GM21786 (cell line): ENCODE data around the gene KLHL20.
A peak's percentile ranks its signal among the peaks of the same experiment; 100 is the strongest.
"Not testable (repeated sequence)": the region's sequence is repeated elsewhere in the genome, so short reads cannot be mapped to it uniquely, and the experiment has no call there.

Source experiments
- ATAC-seq: cut with Tn5 transposase; IDR thresholded peaks from one replicate; pipeline ENCODE4 v1.9.1; 2021; ENCODE audit not compliant: unreplicated experiment

The KLHL20 gene, protein sequence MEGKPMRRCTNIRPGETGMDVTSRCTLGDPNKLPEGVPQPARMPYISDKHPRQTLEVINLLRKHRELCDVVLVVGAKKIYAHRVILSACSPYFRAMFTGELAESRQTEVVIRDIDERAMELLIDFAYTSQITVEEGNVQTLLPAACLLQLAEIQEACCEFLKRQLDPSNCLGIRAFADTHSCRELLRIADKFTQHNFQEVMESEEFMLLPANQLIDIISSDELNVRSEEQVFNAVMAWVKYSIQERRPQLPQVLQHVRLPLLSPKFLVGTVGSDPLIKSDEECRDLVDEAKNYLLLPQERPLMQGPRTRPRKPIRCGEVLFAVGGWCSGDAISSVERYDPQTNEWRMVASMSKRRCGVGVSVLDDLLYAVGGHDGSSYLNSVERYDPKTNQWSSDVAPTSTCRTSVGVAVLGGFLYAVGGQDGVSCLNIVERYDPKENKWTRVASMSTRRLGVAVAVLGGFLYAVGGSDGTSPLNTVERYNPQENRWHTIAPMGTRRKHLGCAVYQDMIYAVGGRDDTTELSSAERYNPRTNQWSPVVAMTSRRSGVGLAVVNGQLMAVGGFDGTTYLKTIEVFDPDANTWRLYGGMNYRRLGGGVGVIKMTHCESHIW

GRCh38 chr1:173714759-173715537, at the start of gene KLHL20:
KLHL20 (plus strand) TSS chr1:173714981; CDS start chr1:173716044, 1,063 bp downstream.
- ATAC-seq = peak; percentile 97

DNA sequence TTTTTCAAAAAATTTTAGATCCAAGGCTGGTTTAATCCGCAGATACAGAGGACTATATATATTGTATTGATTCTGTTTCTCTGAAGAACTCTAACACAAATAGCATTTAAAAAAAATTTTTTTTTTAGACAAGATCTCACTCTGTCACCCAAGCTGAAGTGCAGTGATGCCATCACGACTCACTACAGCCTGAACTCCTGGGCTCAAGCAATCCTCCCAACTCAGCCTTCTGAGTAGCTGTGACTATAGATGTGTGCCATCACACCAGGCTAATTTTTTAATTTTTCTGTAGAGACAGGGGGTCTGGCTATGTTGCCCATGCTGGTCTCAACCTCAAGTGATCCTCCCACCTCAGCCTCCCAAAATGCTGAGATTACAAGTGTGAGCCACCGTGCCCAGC, 48.1 kb upstream of the KLHL20 start:
- no peak for ATAC-seq

DNA sequence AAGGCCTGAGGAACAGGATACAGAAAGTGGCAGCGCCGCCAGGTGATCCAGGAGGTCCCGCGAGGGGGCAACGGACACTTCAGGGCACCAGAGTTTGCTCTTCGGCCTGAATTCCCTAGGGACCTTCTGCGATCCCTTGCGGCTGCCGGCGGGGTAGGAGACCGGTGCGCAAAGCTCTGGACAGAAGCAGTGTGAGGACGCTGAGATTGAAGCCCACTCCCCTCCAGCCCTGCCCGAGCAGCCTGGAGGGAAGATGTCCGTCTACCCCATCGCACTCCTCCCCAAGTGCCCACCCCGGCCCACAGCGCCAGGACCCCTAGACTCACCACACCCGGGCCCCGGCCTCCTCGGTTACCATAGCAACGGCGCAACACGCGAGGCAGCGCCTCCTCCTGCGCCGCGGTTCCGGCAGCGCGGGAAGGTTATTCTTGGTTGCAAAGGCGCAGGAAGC, 45.3 kb upstream of the KLHL20 start, which contains the start of gene ANKRD45:
TSS of gene ANKRD45 (minus strand) at position 361 of the 451 bp plus-strand sequence. CDS start 10,433 bp downstream, outside the sequence.
- ATAC-seq = no peak

- not testable (repeated sequence) for ATAC-seq
These were observed 40.3 kb upstream of the KLHL20 start for GRCh38 chr1:173674496-173674895.

DNA sequence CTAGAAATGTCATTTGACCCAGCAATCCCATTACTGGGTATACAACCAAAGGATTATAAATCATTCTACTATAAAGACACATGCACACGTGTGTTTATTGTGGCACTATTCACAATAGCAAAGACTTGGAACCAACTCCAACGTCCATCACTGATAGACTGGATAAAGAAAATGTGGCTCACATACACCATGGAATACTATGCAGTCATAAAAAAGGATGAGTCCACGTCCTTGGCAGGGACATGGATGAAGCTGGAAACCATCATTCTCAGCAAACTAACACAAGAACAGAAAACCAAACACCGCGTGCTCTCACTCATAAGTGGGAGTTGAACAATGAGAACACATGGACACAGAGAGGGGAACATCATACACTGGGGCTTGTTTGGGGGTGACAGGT, 34.6 kb upstream of the KLHL20 start:
- not testable (repeated sequence) for ATAC-seq

- no peak for ATAC-seq
These were observed 32.6 kb upstream of the KLHL20 start for GRCh38 chr1:173682184-173682583.

GRCh38 chr1:173683838-173684237, 30.9 kb upstream of the KLHL20 start:
- not testable (repeated sequence) for ATAC-seq

DNA sequence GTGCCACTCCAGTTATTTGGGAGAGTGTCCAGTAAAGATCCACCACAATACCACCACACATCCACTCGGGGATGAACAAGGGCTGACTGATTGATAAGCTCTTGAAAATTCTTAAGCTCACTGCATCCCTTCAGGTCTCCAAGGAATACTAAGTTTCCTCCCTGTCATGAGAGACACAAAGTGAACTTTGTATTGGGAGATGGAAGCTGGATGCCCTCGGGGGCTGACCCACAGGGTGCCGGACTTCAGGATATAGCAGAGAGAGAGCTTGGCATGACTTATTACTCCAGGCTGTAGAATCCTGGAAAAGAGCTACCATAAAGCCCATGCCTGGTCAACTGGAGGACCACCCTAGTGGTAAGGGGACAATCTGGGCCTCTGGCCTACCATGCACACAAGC, 29.7 kb upstream of the KLHL20 start:
- ATAC-seq = not testable (repeated sequence)

DNA sequence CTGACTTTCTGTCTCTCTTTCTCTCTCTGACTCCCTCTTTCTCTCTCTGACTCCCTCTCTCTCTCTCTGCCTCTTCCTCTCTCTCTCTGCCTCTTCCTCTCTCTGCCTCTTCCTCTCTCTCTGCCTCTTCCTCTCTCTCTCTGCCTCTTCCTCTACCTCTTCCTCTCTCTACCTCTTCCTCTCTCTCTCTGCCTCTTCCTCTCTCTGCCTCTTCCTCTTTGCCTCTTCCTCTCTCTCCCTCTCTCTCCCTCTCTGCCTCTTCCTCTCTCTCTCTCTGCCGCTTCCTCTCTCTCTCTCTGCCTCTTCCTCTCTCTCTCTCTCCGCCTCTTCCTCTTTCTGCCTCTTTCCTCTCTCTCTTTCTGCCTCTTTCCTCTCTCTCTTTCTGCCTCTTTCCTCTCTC, 26.5 kb upstream of the KLHL20 start:
- ATAC-seq = no peak

GRCh38 chr1:173693238-173693637, 21.5 kb upstream of the KLHL20 start:
- no peak for ATAC-seq

DNA sequence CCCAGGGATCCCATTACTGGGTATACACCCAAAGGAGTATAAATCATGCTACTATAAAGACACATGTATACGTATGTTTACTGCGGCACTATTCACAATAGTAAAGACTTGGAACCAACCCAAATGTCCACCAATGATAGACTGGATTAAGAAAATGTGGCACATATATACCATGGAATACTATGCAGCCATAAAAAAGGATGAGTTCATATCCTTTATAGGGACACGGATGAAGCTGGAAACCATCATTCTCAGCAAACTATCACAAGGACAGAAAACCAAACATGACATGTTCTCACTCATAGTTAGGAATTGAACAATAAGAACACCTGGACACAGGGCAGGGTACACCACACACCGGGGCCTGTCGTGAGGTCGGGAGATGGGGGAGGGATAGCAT, 13.5 kb upstream of the KLHL20 start:
- not testable (repeated sequence) for ATAC-seq

DNA sequence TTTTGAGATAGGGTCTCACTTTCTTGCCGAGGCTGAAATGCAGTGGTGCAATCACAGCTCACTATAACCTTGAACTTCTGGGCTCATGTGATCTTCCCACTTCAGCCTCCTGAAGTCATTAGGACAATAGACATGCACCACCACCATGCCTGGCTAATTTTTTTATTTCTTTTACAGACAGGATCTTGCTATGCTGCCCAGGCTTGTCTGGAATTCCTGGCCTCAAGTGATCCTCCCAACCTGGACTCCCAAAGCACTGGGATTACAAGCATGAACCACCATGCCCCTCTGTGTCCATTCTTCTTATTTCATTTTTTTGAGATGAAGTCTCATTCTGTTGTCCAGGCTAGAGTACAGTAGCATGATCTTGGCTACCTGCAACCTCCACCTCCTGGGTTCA, 12.0 kb upstream of the KLHL20 start:
- no peak for ATAC-seq

- no peak for ATAC-seq
These were observed 9.7 kb upstream of the KLHL20 start for GRCh38 chr1:173705117-173705516.

DNA sequence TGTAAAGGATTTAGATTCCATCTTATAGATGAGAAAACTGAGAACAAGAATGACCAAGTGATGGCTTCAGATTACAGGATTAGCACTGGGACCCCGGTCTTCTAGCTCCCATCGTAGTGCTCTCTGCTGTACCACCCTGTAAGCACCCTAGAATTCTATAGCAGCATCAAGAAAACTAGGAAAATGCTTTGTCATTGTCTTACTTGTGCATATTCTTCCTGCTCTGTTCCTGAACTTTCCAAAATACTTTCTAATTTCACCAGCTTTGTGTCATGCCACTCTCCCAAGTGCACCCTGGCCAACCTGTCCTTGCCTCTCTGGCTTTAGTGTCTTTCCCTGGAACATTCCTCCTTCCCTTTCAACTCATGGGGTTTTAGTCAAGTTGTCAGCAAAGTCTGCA, 6.0 kb upstream of the KLHL20 start:
- ATAC-seq = no peak

- ATAC-seq = no peak
These were observed 381 bp upstream of the KLHL20 start for GRCh38 chr1:173714441-173714758.

DNA sequence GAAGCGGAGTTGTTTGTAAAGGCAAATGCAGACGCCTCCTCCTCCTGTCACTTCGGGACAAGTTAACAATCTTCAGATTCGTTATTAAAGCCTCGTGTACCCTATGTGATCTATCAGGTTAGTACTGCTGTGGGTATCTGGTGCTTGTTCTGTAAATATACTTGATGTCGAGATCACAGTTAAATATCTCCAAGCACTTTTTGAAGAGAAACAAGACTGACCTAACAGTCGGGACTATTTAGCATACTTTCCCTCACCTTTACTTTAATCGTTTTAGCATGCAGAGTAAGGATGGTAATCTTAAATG, 710 bp downstream of the KLHL20 start:
- no peak for ATAC-seq

DNA sequence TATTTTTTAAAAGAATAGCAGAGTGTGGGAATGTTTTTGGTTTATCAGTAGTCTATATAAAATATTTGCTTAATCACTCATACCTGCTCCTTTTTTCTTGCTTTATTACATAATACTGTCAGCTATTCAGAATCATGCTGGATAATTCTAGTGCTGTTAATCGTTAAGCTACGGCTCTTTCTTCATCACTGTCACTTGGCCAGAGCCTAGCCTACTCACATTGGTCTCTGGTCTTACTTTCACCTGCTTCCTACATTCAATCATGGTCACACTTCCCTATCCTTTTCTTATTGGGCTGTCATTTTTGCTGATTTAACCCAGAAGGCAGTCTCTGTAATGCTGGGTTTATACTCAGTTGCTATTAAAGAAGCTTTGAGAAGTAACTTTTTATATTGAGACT, 2.5 kb downstream of the KLHL20 start:
- ATAC-seq = no peak

GRCh38 chr1:173731331-173731730, 16.6 kb downstream of the KLHL20 start:
- not testable (repeated sequence) for ATAC-seq

GRCh38 chr1:173733912-173734311, 19.1 kb downstream of the KLHL20 start:
- no peak for ATAC-seq

DNA sequence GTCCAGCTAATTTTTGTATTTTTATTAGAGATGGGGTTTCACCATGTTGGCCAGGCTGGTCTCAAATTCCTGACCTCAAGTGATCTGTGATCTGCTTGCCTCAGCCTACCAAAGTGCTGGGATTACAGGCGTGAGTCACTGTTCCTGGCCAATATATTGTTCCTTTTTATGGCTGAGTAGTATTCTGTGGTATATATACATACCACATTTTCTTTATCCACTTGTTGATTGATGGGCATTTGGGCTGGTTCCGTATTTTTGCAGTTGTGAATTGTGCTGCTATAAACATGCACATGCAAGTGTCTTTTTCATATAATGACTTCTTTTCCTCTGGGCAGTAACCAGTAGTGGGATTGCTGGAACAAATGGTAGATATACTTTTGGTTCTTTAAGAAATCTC, 21.3 kb downstream of the KLHL20 start:
- not testable (repeated sequence) for ATAC-seq

DNA sequence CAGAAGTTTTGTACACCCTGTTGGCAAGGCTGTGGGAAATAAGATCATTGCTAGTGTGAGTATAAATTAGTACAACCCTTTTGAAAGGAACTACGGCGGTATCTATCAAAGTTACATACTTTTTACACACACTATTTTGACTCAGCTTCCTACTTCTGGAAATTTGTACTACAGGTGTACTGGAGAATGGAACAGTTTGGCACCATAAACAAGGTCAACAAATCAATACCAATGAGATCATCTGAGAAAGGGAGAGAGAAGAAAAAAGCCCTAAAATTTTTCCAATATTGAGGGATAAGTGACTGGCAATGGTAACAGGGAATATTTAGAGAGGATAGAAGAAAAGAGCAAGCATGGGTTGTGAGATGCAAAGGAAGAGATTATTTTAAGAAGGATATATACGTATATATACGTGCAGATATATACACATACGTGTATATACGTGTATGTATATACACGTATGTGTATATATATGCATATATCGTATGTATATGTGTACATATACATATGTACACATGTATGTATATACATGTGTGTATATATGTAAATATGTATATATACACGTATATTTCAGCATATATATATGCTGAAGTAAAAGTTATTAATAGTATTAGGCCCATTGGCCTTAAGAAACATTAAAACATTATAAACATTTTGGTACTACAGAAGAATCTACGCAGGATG, 27.6 kb downstream of the KLHL20 start:
- ATAC-seq = no peak
